Measurements from ENCODE around the gene MS4A10. TPM values are rescaled to one million over a fixed set of nuclear protein-coding genes. Genes with fewer than 3 reads are reported as not detected.

MS4A10 gene
- total RNA-seq, result not detected

DNA sequence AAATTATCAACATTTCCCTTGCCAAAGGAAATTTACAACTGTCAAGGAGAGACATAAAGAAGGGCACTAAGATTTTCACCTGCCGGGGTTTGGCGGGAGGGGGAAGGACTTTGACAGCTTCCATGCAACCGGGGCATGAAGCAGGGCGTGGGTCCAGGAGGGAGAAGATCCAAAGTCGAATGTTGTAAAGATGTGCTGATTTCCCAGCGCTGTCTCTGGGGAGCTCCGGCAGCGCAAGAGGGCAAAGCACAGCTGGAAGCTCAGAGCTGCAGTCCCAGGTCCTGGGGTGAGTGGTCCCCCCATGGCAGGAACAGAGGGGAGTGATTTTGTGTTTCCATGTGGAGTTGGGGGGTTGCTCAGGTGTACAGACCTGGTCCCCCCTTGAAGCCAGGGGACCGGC lies at the start of gene MS4A10:
MS4A10 (plus strand) TSS at position 198 of the 400 bp plus-strand sequence. CDS start 5,003 bp downstream, outside the sequence.
- Mint-ChIP-seq H3K27me3 (no peaks in the 10 kb centered on the region), H3K27ac (no peak within 1 kb of the TSS), H3K36me3 (no peaks in the 10 kb centered on the region), H3K4me1 (ENCODE audit: low read depth) (no peaks in the 10 kb centered on the region), H3K9me3 (no peaks in the 10 kb centered on the region), H3K4me3 (no peak within 1 kb of the TSS)
- ChIA-PET POLR2A (no interaction called here), CTCF (interaction anchor here (0.6 to 1.4 kb wide), 2 partner anchors 9 to 15 kb away, joined by 3 to 4 read pairs; no protein-coding TSS in a partner anchor)
- no peak for DNase-seq
- intact Hi-C loops (cut with micrococcal nuclease), result no loop called here

GRCh38 chr11:60739114-60739513 lies 46.0 kb upstream of the MS4A10 start:
- Mint-ChIP-seq H3K9me3 (no peaks in the 10 kb centered on the region), H3K4me3 (no peak overlapping the region), H3K27ac (no peak overlapping the region), H3K4me1 (ENCODE audit: low read depth) (no peaks in the 10 kb centered on the region), H3K27me3 (peaks cover 4% of the 10 kb centered on the region), H3K36me3 (no peaks in the 10 kb centered on the region)
- DNase-seq, result no peak
- intact Hi-C loops (cut with micrococcal nuclease), result no loop called here
- POLR2A ChIA-PET, result no interaction called here
- CTCF ChIA-PET, result interaction anchor here (1.3 kb wide), 1 partner anchor 14 kb away, joined by 4 read pairs; no protein-coding TSS in a partner anchor

- H3K27ac Mint-ChIP-seq, result no peak overlapping the region
- no peaks in the 10 kb centered on the region for H3K9me3 Mint-ChIP-seq
- DNase-seq, result no peak
- no peaks in the 10 kb centered on the region for H3K36me3 Mint-ChIP-seq
- H3K27me3 Mint-ChIP-seq, result peaks cover 7% of the 10 kb centered on the region
- H3K4me3 Mint-ChIP-seq, result no peak overlapping the region
- intact Hi-C loops (cut with micrococcal nuclease), result no loop called here
- POLR2A ChIA-PET, result no interaction called here
- CTCF ChIA-PET, result interaction anchor here (1.0 kb wide), 1 partner anchor 34 kb away, joined by 3 read pairs; no protein-coding TSS in a partner anchor
- H3K4me1 Mint-ChIP-seq (ENCODE audit: low read depth), result no peaks in the 10 kb centered on the region
These were observed 44.6 kb upstream of the MS4A10 start for GRCh38 chr11:60740573-60740972.

DNA sequence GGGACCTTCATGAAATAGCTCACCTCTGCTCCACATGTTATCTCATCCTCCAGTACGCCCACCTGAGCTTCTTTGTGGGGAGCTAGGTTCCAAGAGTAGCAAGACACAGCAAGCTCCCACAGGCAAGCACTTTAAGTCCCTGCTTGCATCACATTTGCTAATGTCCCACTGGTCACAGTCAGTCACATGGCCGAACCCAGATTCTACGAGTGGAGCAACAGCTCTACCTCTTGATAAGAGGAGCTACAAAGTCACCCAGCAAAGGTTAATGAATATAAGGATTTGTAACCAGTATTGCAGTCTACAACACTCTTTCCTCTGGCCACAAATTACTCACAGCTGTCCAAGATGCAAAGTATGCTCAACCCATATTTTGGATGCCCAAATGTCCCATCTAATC lies 43.7 kb upstream of the MS4A10 start:
- POLR2A ChIA-PET, result no interaction called here
- intact Hi-C loops (cut with micrococcal nuclease), result no loop called here
- CTCF ChIA-PET, result no interaction called here
- H3K27me3 Mint-ChIP-seq, result peaks cover 9% of the 10 kb centered on the region
- no peak for DNase-seq
- no peak overlapping the region for H3K27ac Mint-ChIP-seq
- no peaks in the 10 kb centered on the region for H3K36me3 Mint-ChIP-seq
- no peaks in the 10 kb centered on the region for H3K9me3 Mint-ChIP-seq
- H3K4me1 Mint-ChIP-seq (ENCODE audit: low read depth), result no peaks in the 10 kb centered on the region
- no peak overlapping the region for H3K4me3 Mint-ChIP-seq

DNA sequence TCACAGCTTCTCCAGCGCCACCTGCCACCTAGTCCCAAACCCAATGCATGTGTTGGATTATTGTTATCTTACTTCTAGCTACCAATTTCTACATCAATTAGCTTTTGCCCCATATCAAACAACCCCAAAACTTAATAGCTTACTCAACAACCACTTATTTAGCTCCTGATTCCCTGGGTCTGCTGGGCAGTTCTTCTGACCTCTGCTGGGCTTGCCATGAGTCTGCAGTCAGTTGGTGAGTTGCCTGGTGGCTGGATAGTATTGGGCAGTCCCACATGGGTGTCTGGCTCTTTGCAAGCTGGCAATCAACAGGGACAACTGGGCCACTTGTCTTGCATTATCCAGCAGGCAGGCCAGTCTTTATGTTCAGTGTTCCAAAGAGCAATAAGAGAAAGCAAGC lies 42.1 kb upstream of the MS4A10 start:
- no peak overlapping the region for H3K27ac Mint-ChIP-seq
- ChIA-PET POLR2A (no interaction called here), CTCF (interaction anchor here (1.5 kb wide), 1 partner anchor 13 kb away, joined by 8 read pairs; the partner anchor contains the start of gene MS4A15)
- H3K27me3 Mint-ChIP-seq, result peaks cover 9% of the 10 kb centered on the region
- H3K4me1 Mint-ChIP-seq (ENCODE audit: low read depth), result no peaks in the 10 kb centered on the region
- DNase-seq, result no peak
- H3K4me3 Mint-ChIP-seq, result no peak overlapping the region
- no peaks in the 10 kb centered on the region for H3K36me3 Mint-ChIP-seq
- no peaks in the 10 kb centered on the region for H3K9me3 Mint-ChIP-seq
- intact Hi-C loops (cut with micrococcal nuclease), result no loop called here

- intact Hi-C loops (cut with micrococcal nuclease), result no loop called here
- Mint-ChIP-seq H3K27ac (no peak overlapping the region), H3K9me3 (no peaks in the 10 kb centered on the region), H3K36me3 (no peaks in the 10 kb centered on the region), H3K4me3 (no peak overlapping the region), H3K4me1 (ENCODE audit: low read depth) (no peaks in the 10 kb centered on the region), H3K27me3 (peaks cover 5% of the 10 kb centered on the region)
- ChIA-PET CTCF (interaction anchor here (1.5 kb wide), 1 partner anchor 12 kb away, joined by 8 read pairs; the partner anchor contains the start of gene MS4A15), POLR2A (no interaction called here)
- no peak for DNase-seq
These were observed 41.0 kb upstream of the MS4A10 start for GRCh38 chr11:60744114-60744513.

GRCh38 chr11:60747359-60747873 lies 37.7 kb upstream of the MS4A10 start:
- POLR2A ChIA-PET, result no interaction called here

GRCh38 chr11:60748225-60748624 lies 36.9 kb upstream of the MS4A10 start:
- intact Hi-C loops (cut with micrococcal nuclease), result no loop called here
- no peaks in the 10 kb centered on the region for H3K36me3 Mint-ChIP-seq
- H3K4me1 Mint-ChIP-seq (ENCODE audit: low read depth), result no peaks in the 10 kb centered on the region
- DNase-seq, result no peak
- ChIA-PET CTCF (interaction anchor here (1.3 kb wide), 1 partner anchor 27 kb away, joined by 3 read pairs; no protein-coding TSS in a partner anchor), POLR2A (no interaction called here)
- H3K27ac Mint-ChIP-seq, result no peak overlapping the region
- H3K27me3 Mint-ChIP-seq, result peaks cover 16% of the 10 kb centered on the region
- H3K9me3 Mint-ChIP-seq, result no peaks in the 10 kb centered on the region
- H3K4me3 Mint-ChIP-seq, result no peak overlapping the region

More at GRCh38 chr11:60747359-60747873, 37.7 kb upstream of the MS4A10 start:
- Mint-ChIP-seq H3K4me1 (ENCODE audit: low read depth) (no peaks in the 10 kb centered on the region), H3K27me3 (peaks cover 14% of the 10 kb centered on the region), H3K27ac (no peak overlapping the region), H3K4me3 (no peak overlapping the region), H3K36me3 (no peaks in the 10 kb centered on the region), H3K9me3 (no peaks in the 10 kb centered on the region)
- intact Hi-C loops (cut with micrococcal nuclease), result no loop called here
- CTCF ChIA-PET, result interaction anchor here (1.3 kb wide), 1 partner anchor 28 kb away, joined by 3 read pairs; no protein-coding TSS in a partner anchor
- no peak for DNase-seq

GRCh38 chr11:60748821-60749220 lies 36.3 kb upstream of the MS4A10 start:
- H3K4me3 Mint-ChIP-seq, result no peak overlapping the region
- intact Hi-C loops (cut with micrococcal nuclease), result no loop called here
- no peaks in the 10 kb centered on the region for H3K9me3 Mint-ChIP-seq
- peaks cover 17% of the 10 kb centered on the region for H3K27me3 Mint-ChIP-seq
- H3K4me1 Mint-ChIP-seq (ENCODE audit: low read depth), result no peaks in the 10 kb centered on the region
- H3K27ac Mint-ChIP-seq, result no peak overlapping the region
- no peak for DNase-seq
- H3K36me3 Mint-ChIP-seq, result no peaks in the 10 kb centered on the region
- ChIA-PET CTCF (no interaction called here), POLR2A (no interaction called here)

DNA sequence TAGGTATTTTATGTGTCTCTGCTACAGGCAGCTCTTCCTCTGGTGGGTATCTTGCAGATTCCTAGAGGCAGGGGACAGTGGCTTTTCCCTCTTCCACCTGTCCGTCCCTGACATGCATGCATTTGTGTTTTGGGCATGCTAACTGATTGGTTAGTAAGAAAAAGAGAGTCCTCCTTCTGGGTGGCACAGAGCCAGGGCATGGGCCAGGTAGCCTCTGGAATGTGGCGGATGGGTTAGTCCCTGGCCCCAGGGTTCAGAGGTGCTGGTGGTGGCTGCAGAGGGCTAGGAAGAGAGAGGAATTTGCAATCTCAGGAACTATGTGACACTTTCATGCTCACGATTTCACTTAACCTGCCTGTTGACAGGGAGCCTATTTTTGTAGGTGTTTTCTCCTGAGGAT lies 34.2 kb upstream of the MS4A10 start:
- ChIA-PET CTCF (no interaction called here), POLR2A (no interaction called here)
- peaks cover 12% of the 10 kb centered on the region for H3K27me3 Mint-ChIP-seq
- no peak overlapping the region for H3K4me3 Mint-ChIP-seq
- H3K27ac Mint-ChIP-seq, result no peak overlapping the region
- DNase-seq, result no peak
- intact Hi-C loops (cut with micrococcal nuclease), result no loop called here
- no peaks in the 10 kb centered on the region for H3K4me1 Mint-ChIP-seq (ENCODE audit: low read depth)
- H3K36me3 Mint-ChIP-seq, result no peaks in the 10 kb centered on the region
- H3K9me3 Mint-ChIP-seq, result no peaks in the 10 kb centered on the region

GRCh38 chr11:60753309-60753708 lies 31.8 kb upstream of the MS4A10 start:
- intact Hi-C loops (cut with micrococcal nuclease), result no loop called here
- H3K4me3 Mint-ChIP-seq, result no peak overlapping the region
- POLR2A ChIA-PET, result no interaction called here
- CTCF ChIA-PET, result interaction anchor here (0.6 to 1.4 kb wide), 3 partner anchors 10 to 390 kb away, joined by 3 to 5 read pairs (median 4); no protein-coding TSS in a partner anchor
- H3K27me3 Mint-ChIP-seq, result peaks cover 18% of the 10 kb centered on the region
- H3K27ac Mint-ChIP-seq, result no peak overlapping the region
- H3K36me3 Mint-ChIP-seq, result no peaks in the 10 kb centered on the region
- H3K4me1 Mint-ChIP-seq (ENCODE audit: low read depth), result no peaks in the 10 kb centered on the region
- no peaks in the 10 kb centered on the region for H3K9me3 Mint-ChIP-seq
- no peak for DNase-seq

GRCh38 chr11:60754887-60755286 lies 30.2 kb upstream of the MS4A10 start:
- intact Hi-C loops (cut with micrococcal nuclease), result no loop called here
- Mint-ChIP-seq H3K4me1 (ENCODE audit: low read depth) (no peaks in the 10 kb centered on the region), H3K36me3 (no peaks in the 10 kb centered on the region), H3K4me3 (no peak overlapping the region), H3K27me3 (peaks cover 28% of the 10 kb centered on the region), H3K9me3 (no peaks in the 10 kb centered on the region), H3K27ac (no peak overlapping the region)
- no peak for DNase-seq
- ChIA-PET POLR2A (no interaction called here), CTCF (no interaction called here)

- Mint-ChIP-seq H3K27ac (no peak within 1 kb of the TSS), H3K27me3 (peaks cover 28% of the 10 kb centered on the region), H3K4me3 (no peak within 1 kb of the TSS), H3K4me1 (ENCODE audit: low read depth) (no peaks in the 10 kb centered on the region), H3K9me3 (no peaks in the 10 kb centered on the region), H3K36me3 (no peaks in the 10 kb centered on the region)
- CTCF ChIA-PET, result interaction anchor here (0.8 to 1.4 kb wide), 7 partner anchors 9 to 393 kb away, joined by 3 to 8 read pairs (median 3); no protein-coding TSS in a partner anchor
- no peak for DNase-seq
- POLR2A ChIA-PET, result no interaction called here
- intact Hi-C loops (cut with micrococcal nuclease), result no loop called here
These were observed 28.7 kb upstream of the MS4A10 start, which contains the start of gene MS4A15 for GRCh38 chr11:60756307-60757032. MS4A15 (plus strand) TSS chr11:60756867; CDS start chr11:60763734, 6,867 bp downstream.
